Muscle layer of duodenum (tissue), 2 donors: ENCODE results near the gene WDR83.
A peak's percentile ranks its signal among the peaks of the same experiment; 100 is the strongest.
"Not testable (repeated sequence)": the region's sequence is repeated elsewhere in the genome, so short reads cannot be mapped to it uniquely, and the experiment has no call there.

ENCODE experiments used
- H3K27ac ChIP-seq: one replicate; pipeline ENCODE4 v1.7.0; 2013; ENCODE audit warnings: mild to moderate bottlenecking, low read length
- H3K27me3 ChIP-seq: one replicate; pipeline ENCODE4 v1.7.0; 2013; ENCODE audit warnings: low read depth, mild to moderate bottlenecking, control low read depth, low read length
- H3K36me3 ChIP-seq, 2 donors: one replicate each; pipeline ENCODE4 v1.7.0; 2013; ENCODE audit warnings: low read length in 2 of 2, control low read depth in 1 of 2, mild to moderate bottlenecking in 1 of 2; ENCODE audit not compliant: insufficient read depth in 2 of 2, control insufficient read depth in 1 of 2
- H3K4me1 ChIP-seq, 2 donors: one replicate each; pipeline ENCODE4 v1.7.0; 2013; ENCODE audit warnings: low read length in 2 of 2, mild to moderate bottlenecking in 2 of 2, control low read depth in 1 of 2, moderate library complexity in 1 of 2; ENCODE audit not compliant: insufficient read depth in 2 of 2, control insufficient read depth in 1 of 2
- H3K4me3 ChIP-seq, 2 donors: one replicate each; pipeline ENCODE4 v1.7.0; 2013; ENCODE audit warnings: low read length in 2 of 2, low read depth in 1 of 2, mild to moderate bottlenecking in 1 of 2
- H3K9me3 ChIP-seq, 2 donors: one replicate each; pipeline ENCODE4 v1.7.0; 2013; ENCODE audit warnings: low read length in 2 of 2, control low read depth in 1 of 2, mild to moderate bottlenecking in 1 of 2; ENCODE audit not compliant: control insufficient read depth in 1 of 2
- donor health status: healthy.

Gene WDR83

DNA sequence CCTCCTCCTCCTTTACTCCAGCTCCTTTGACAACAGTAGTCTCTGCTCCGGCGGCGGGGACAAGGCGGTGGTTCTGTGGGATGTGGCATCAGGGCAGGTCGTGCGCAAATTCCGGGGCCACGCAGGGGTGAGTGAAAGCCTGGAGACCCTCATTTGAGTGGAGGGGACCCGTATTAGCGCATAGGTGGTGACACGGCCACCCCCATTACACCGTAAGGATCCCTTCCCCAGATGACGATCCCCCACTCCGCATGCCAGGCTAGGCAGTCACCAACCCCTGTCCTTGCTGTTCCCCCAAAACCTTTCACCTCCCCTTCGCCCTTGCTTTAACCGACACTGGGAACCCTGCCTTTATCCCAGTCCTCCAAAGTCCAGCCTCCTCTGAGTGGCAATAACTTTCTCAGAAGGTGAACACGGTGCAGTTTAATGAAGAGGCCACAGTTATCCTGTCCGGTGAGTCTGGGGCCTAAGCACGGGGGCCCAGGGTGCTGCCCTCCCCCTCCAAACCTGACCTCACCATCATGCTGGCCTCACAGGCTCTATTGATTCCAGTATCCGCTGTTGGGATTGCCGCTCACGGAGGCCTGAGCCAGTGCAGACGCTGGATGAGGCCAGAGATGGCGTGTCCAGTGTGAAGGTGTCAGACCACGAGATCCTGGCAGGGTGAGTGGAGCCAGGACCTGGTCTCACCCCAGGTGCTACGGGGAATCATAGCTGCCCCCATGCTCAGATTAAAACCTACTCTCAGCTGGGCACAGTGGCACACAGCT is 3.7 kb downstream of the WDR83 start:
- H3K4me3 ChIP-seq, result peak overlapping the region; percentile 97 to 100
- H3K36me3 ChIP-seq, result peaks cover 8 to 27% of the 10 kb centered on the region in 2 donors
- H3K27ac ChIP-seq, result peak overlapping the region; percentile 100
- H3K9me3 ChIP-seq, result no peaks in the 10 kb centered on the region
- H3K27me3 ChIP-seq, result no peaks in the 10 kb centered on the region
- peaks cover 19 to 45% of the 10 kb centered on the region in 2 donors for H3K4me1 ChIP-seq

DNA sequence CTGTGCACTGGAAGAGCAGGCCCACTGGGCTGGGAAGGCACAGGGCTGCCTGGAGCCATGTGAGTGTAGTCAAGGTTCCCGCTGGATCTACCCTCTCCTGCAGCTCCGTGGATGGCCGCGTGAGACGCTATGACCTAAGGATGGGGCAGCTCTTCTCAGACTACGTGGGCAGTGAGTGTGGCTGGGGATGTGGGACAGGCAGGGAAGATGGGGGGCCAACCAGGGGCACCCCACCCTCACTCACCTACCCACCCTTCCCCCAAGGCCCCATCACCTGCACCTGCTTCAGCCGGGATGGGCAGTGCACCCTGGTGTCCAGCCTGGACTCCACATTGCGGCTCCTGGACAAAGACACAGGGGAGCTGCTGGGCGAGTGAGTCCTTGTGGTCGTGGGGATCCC is 6.1 kb downstream of the WDR83 start:
- Histone ChIP-seq H3K4me3 (no peak overlapping the region), H3K27ac (no peak overlapping the region), H3K9me3 (no peaks in the 10 kb centered on the region), H3K4me1 (peaks cover 14 to 33% of the 10 kb centered on the region in 2 donors), H3K27me3 (no peaks in the 10 kb centered on the region), H3K36me3 (peaks cover 24 to 48% of the 10 kb centered on the region in 2 donors)

DNA sequence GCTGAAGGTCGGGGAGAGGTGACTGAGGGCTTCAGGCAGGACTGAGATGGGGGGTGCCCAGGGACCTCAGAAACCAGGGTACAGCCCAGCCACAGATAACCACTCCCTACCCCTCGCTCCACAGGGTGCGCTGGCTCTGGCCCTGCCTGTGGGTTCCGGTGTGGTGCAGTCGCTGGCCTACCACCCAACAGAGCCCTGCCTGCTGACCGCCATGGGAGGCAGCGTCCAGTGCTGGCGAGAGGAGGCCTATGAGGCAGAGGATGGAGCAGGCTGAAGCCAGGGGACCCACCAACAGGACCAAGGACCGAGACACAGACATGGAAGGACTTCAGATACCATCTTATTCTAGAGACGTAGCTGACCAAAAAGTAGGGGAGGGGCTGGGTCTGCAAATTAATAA is 8.8 kb downstream of the WDR83 start:
- H3K27ac ChIP-seq, result no peak overlapping the region
- H3K27me3 ChIP-seq, result no peaks in the 10 kb centered on the region
- H3K4me3 ChIP-seq, result no peak overlapping the region
- peaks cover 34 to 72% of the 10 kb centered on the region in 2 donors for H3K36me3 ChIP-seq
- H3K9me3 ChIP-seq, result no peaks in the 10 kb centered on the region
- H3K4me1 ChIP-seq, result peaks cover 3 to 18% of the 10 kb centered on the region in 2 donors

DNA sequence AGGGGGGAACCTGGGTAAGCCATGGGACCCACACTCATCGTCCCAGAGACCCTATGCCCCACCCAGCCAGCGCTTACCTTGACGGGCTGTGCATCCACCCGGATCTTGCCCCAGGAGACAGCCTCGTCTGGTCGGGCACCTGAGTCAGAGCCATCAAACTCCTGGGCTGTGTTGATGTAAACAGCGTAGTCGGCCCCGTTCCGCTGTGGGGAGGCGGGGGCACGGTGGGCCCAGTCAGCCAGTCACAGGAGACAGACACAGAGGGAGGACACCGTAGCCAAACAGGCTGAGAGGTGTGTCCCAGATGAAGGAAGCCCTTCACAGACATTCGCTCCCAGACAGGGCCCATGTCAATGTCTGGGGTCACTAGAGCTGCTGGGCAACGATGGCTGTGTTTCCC is 9.3 kb downstream of the WDR83 start:
- Histone ChIP-seq H3K27ac (no peak overlapping the region), H3K9me3 (no peaks in the 10 kb centered on the region), H3K27me3 (no peaks in the 10 kb centered on the region), H3K36me3 (peaks cover 34 to 72% of the 10 kb centered on the region in 2 donors), H3K4me3 (no peak overlapping the region), H3K4me1 (peaks cover 0 to 16% of the 10 kb centered on the region in 2 donors)

DNA sequence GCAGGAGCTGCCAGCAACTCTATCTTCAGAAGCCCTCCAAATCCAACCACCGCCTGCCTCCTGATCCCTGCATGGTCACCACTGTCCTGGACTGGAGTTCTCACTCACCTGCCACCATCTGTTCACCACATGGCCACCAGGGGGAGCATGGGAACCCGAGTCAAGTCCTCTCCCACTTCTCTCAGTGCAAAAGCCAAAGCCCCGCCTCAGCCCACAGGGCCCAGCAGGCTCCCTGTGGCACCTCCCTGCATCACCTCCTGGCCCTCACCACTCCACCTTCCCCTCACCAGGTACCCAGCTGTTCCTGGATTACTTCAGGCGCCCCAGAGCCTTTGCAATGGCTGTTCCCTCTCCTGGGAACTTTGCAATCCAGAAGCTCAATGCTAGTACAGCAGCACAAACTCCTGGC is 9.8 kb downstream of the WDR83 start:
- no peak overlapping the region for H3K27ac ChIP-seq
- no peaks in the 10 kb centered on the region for H3K9me3 ChIP-seq
- no peak overlapping the region for H3K4me3 ChIP-seq
- H3K27me3 ChIP-seq, result no peaks in the 10 kb centered on the region
- peaks cover 34 to 72% of the 10 kb centered on the region in 2 donors for H3K36me3 ChIP-seq
- peaks cover 0 to 16% of the 10 kb centered on the region in 2 donors for H3K4me1 ChIP-seq

DNA sequence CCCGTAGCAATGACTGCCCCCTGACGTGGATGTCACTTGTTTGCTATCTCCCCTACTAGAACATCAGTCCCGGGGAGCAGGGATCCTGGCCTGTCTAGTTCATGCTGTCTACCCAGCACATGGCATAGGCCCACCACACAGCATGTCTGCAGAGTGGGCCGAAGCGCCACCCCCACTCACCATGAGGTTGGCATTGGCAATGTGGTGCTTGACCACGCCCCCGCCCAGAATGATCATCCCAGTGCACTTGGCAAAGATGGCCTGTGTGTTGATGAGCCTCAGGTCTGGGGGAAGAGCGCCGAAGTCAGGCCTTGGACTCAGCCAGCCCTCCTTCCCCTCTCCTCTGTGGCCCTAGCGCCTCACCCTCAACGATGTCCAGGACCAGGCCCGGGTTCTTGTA is 10.3 kb downstream of the WDR83 start:
- Histone ChIP-seq H3K9me3 (no peaks in the 10 kb centered on the region), H3K27me3 (no peaks in the 10 kb centered on the region), H3K27ac (no peak overlapping the region), H3K36me3 (peaks cover 34 to 72% of the 10 kb centered on the region in 2 donors), H3K4me3 (no peak overlapping the region), H3K4me1 (peaks cover 0 to 16% of the 10 kb centered on the region in 2 donors)

DNA sequence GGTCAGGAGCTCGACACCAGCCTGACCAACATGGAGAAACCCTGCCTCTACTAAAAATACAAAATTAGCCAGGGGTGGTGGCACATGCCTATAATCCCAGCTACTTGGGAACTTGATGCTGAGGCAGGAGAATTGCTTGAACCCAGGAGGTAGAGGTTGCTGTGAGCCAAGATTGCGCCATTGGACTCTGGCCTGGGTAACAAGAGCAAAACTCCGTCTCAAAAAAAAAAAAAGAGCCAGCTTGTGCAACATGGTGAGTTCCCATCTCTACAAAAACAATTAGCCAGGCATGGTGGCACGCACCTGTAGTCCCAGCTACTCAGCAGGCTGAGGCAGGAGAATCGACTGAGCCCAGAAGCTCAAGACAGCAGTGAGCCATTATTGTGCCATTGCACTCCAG is 11.4 kb downstream of the WDR83 start:
- H3K27me3 ChIP-seq, H3K27ac ChIP-seq, H3K4me3 ChIP-seq, H3K9me3 ChIP-seq: not testable (repeated sequence)
- Histone ChIP-seq H3K4me1 (peaks cover 0 to 16% of the 10 kb centered on the region in 2 donors), H3K36me3 (peaks cover 34 to 64% of the 10 kb centered on the region in 2 donors)

DNA sequence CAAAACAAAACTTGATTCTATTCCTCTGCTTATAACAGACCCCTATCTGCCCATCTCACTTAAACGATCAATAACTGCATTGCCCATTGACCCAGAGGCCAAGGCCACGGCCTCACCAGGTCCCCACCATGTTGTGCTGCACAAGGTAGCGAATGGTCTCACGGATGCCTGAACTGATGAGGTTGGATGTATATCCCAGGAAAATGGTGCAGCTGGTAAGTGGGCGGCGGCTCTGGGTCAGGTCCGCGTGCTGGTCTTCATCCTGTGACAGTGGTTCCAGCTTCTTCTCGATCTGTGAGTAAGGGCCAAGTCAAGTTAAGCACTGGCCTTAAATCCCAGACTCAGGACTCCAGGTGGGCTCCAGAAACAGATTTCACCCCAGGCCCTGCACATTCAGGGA is 13.4 kb downstream of the WDR83 start:
- H3K27ac ChIP-seq, result no peak overlapping the region
- H3K36me3 ChIP-seq, result peaks cover 27 to 48% of the 10 kb centered on the region in 2 donors
- H3K4me1 ChIP-seq, result peaks cover 0 to 16% of the 10 kb centered on the region in 2 donors
- no peaks in the 10 kb centered on the region for H3K9me3 ChIP-seq
- no peak overlapping the region for H3K4me3 ChIP-seq
- H3K27me3 ChIP-seq, result no peaks in the 10 kb centered on the region

DNA sequence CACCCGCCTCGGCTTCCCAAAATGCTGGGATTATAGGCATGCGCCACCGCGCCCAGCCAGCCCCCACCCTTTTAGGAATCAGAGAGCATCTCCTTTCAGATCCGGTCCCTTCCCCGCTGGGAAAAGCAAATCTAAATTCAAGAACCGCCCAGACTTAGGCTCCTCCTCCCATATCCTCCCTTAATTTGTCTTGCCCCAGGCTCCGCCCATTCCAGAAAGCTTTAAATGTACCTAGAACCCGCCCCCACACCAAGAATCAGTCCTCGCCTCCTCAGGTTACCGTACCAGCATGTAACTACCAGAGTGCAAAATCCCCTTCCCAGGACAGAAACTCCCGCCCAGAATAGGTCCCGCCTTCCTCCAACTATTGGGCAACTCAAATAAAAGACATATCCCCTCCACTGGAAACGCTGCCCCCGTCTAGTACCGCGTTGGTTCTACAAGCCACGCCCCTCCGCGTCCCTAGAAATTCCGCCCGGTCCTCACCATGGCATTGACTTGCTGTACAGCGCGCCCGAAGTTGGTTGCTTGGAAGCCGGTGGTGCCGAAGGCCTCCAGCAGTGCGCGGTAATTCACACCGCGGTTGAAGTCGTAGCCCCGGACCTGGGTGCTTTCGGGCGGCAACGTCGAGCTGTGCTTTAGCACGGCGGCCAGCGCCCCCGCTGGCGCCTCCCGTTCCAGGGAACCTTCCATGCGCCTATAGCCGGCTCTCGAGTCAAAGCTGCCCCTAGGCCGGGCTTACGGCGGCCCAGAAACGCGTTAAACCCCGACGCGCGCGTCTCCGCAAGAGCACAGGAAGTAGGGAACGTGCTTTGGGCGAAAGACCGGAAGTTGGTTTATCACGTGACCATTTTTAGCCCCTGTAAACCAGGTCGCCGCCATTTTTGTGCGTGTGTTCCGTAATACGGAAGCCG is 14.7 kb downstream of the WDR83 start, which contains the start of gene DHPS:
Gene DHPS, minus strand, starts transcription at position 807 of the 914 bp plus-strand sequence. Its CDS starts 114 bp downstream, at position 693.
- peaks cover 20 to 36% of the 10 kb centered on the region in 2 donors for H3K36me3 ChIP-seq
- H3K27me3 ChIP-seq, result no peaks in the 10 kb centered on the region
- peaks cover 0 to 12% of the 10 kb centered on the region in 2 donors for H3K4me1 ChIP-seq
- H3K4me3 ChIP-seq, result peak within 1 kb of the TSS; percentile 74 to 91
- no peaks in the 10 kb centered on the region for H3K9me3 ChIP-seq
- H3K27ac ChIP-seq, result peak within 1 kb of the TSS; percentile 96

DNA sequence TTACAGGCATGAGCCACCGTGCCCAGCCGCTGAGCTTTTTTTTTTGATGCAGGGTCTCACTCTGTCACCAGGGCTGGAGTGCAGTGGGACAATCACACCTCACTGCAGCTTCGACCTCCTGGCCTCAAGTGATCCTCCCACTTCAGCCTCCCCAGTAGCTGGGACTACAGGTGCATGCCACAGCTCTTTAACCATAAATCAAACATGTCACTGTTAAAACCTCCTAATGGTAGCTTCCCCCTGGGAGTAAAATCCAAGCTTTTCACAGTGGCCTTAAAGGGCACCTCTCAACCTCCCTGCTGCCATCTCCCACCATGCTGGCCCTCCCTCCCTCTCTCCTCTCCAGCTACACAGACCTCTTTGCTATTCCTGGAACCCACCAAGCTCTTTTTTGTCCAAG is 19.2 kb downstream of the WDR83 start:
- Histone ChIP-seq H3K36me3 (peaks cover 0 to 5% of the 10 kb centered on the region in 2 donors), H3K4me1 (peaks cover 0 to 2% of the 10 kb centered on the region in 2 donors), H3K27ac (no peak overlapping the region), H3K27me3 (no peaks in the 10 kb centered on the region), H3K4me3 (no peak overlapping the region), H3K9me3 (no peaks in the 10 kb centered on the region)

DNA sequence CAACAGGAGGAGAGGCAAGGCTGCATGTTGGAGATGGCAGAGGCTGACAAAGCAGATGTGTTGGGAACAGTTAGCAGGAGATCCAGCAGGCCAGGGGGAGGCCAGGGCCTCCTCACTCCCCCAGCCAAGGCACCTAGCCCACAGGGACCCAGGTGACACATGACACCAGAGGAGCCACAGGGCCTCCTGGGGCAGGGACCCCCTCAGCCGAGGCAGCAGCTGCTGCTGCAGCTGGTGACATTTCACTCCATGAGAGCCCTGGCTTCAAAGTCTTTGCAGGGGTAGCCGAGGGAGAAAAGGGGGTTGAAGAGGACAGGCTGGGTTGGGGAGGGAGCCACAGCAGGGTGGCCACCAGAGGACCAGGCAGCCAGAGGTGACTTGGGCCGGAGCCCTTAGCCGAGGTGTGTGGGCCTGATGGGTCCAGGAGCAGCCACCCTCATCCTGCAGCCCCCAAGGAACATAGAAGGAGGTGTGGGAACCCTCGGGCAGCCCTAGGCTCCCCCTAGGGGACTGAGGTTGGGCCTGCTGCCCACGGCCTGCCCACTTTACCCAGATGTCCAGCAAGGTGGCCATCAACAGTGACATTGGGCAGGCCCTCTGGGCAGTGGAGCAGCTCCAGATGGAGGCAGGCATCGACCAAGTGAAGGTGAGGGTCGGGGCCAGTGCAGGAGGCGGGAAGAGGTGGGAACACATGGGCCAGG is 21.0 kb downstream of the WDR83 start, which contains the start of gene GNG14:
Gene GNG14, plus strand, starts transcription at position 503 of the 701 bp plus-strand sequence. Its CDS starts 51 bp downstream, at position 554.
- Histone ChIP-seq H3K4me3 (no peak within 1 kb of the TSS), H3K27me3 (no peaks in the 10 kb centered on the region), H3K27ac (no peak within 1 kb of the TSS), H3K9me3 (no peaks in the 10 kb centered on the region), H3K4me1 (no peaks in the 10 kb centered on the region), H3K36me3 (peaks cover 0 to 5% of the 10 kb centered on the region in 2 donors)
